HepG2 (cell line): ENCODE data around the gene SASH3.

Experiments
- CHD2 ChIP-seq: IDR thresholded peaks from 2 replicates; pipeline ENCODE4 v1.6.1; 2011; ENCODE audit warnings: low read depth, low read length, improper control_type of control experiment
- CSRNP1 ChIP-seq: sonication (generic); formaldehyde crosslinking; IDR thresholded peaks from 2 replicates; pipeline ENCODE4 v1.8.1; 2023; ENCODE audit warnings: mild to moderate bottlenecking, missing genetic modification reagents
- CTCF ChIP-seq: sonication (generic); formaldehyde crosslinking; IDR thresholded peaks from 2 replicates; pipeline ENCODE4 v1.5.0; 2020; ENCODE audit warnings: mild to moderate bottlenecking, missing genetic modification reagents, moderate library complexity
- E2F1 ChIP-seq: sonication (generic); formaldehyde crosslinking; IDR thresholded peaks from 2 replicates; pipeline ENCODE4 v1.5.0; 2020; ENCODE audit warnings: missing genetic modification reagents
- HCFC1 ChIP-seq: fragments of 150-350 bp; IDR thresholded peaks from 2 replicates; pipeline ENCODE4 v1.6.1; 2014; ENCODE audit warnings: low read depth, low read length
- MYNN ChIP-seq: sonication (generic); formaldehyde crosslinking; IDR thresholded peaks from 2 replicates; pipeline ENCODE4 v1.4.0; 2020; ENCODE audit warnings: mild to moderate bottlenecking, low read depth, missing genetic modification reagents
- RERE ChIP-seq: IDR thresholded peaks from 2 replicates; pipeline ENCODE4 v1.6.1; 2016; ENCODE audit warnings: low read depth, missing genetic modification reagents, missing compliant biosample characterization
- REST ChIP-seq, 2 experiments: IDR thresholded peaks; 2 replicates each; pipeline ENCODE4 v1.6.1; 2011 to 2012; ENCODE audit warnings: low read length in 2 of 2, borderline replicate concordance in 1 of 2, low read depth in 1 of 2, mild to moderate bottlenecking in 1 of 2, moderate library complexity in 1 of 2
- SMAD3 ChIP-seq: sonication (generic); formaldehyde crosslinking; IDR thresholded peaks from 2 replicates; pipeline ENCODE4 v1.4.0; 2020; ENCODE audit warnings: missing genetic modification reagents
- ZHX1 ChIP-seq: sonication (generic); formaldehyde crosslinking; IDR thresholded peaks from 2 replicates; pipeline ENCODE4 v1.8.1; 2022; ENCODE audit warnings: low read depth, mild to moderate bottlenecking, missing genetic modification reagents
- ZNF331 ChIP-seq: sonication (generic); formaldehyde crosslinking; IDR thresholded peaks from 2 replicates; pipeline ENCODE4 v1.4.0; 2020; ENCODE audit warnings: missing genetic modification reagents
- ZNF589 ChIP-seq: sonication (generic); formaldehyde crosslinking; conservative IDR thresholded peaks from 2 replicates; pipeline ENCODE4 v1.8.0; 2022; ENCODE audit warnings: mild to moderate bottlenecking, moderate library complexity, missing genetic modification reagents
- ZZZ3 ChIP-seq: sonication (generic); formaldehyde crosslinking; IDR thresholded peaks from 2 replicates; pipeline ENCODE4 v1.4.0; 2020; ENCODE audit warnings: missing genetic modification reagents, mild to moderate bottlenecking, borderline replicate concordance

GRCh38 chrX:129754056-129755024 is 25.4 kb upstream of the SASH3 start:
- TF ChIP-seq ZZZ3 (CRISPR knock-in tag): no peak
- TF ChIP-seq E2F1 (CRISPR knock-in tag): no peak
- TF ChIP-seq ZNF331: no peak
- peak; percentile 60 for TF ChIP-seq CTCF (CRISPR knock-in tag)
- TF ChIP-seq REST (IDR thresholded peaks at IDR 0.05; ENCODE audit: borderline replicate concordance in 1 of 2, low read depth in 1 of 2, low read length in 2 of 2): no peak
- no peak for TF ChIP-seq ZHX1 (CRISPR knock-in tag)
- TF ChIP-seq SMAD3: no peak
- no peak for TF ChIP-seq MYNN
- no peak for TF ChIP-seq CSRNP1 (CRISPR knock-in tag)
- no peak for TF ChIP-seq CHD2
- no peak for TF ChIP-seq ZNF589 (CRISPR knock-in tag)
- TF ChIP-seq HCFC1: no peak
- TF ChIP-seq RERE: no peak
